Measurements from ENCODE around the gene TBRG4.

Gene TBRG4

GRCh38 chr7:45140827-45141226 lies 29.3 kb upstream of the TBRG4 start:
- no peak for DNase-seq

- no peak for DNase-seq
Measured at GRCh38 chr7:45138433-45139267, 27.2 kb upstream of the TBRG4 start.

GRCh38 chr7:45136106-45137060 lies 24.9 kb upstream of the TBRG4 start:
- peak; percentile 55 for DNase-seq

GRCh38 chr7:45133877-45134276 lies 22.4 kb upstream of the TBRG4 start:
- no peak for DNase-seq

GRCh38 chr7:45133352-45133751 lies 21.9 kb upstream of the TBRG4 start:
- no peak for DNase-seq

- no peak for DNase-seq
Measured at GRCh38 chr7:45132708-45133320, 21.3 kb upstream of the TBRG4 start.

GRCh38 chr7:45131891-45132290 lies 20.4 kb upstream of the TBRG4 start:
- no peak for DNase-seq

- no peak for DNase-seq
Measured at GRCh38 chr7:45130910-45131309, 19.4 kb upstream of the TBRG4 start.

GRCh38 chr7:45129906-45130305 lies 18.4 kb upstream of the TBRG4 start:
- DNase-seq = no peak

GRCh38 chr7:45129181-45129800 lies 17.8 kb upstream of the TBRG4 start:
- DNase-seq = no peak

GRCh38 chr7:45126920-45127319 lies 15.4 kb upstream of the TBRG4 start:
- DNase-seq = no peak

GRCh38 chr7:45126201-45126600 lies 14.7 kb upstream of the TBRG4 start:
- DNase-seq = no peak

- no peak for DNase-seq
Measured at GRCh38 chr7:45125193-45125904, 13.9 kb upstream of the TBRG4 start.

- no peak for DNase-seq
Measured at GRCh38 chr7:45123913-45124710, 12.6 kb upstream of the TBRG4 start.

- no peak for DNase-seq
Measured at GRCh38 chr7:45122975-45123860, 11.7 kb upstream of the TBRG4 start.

- no peak for DNase-seq
Measured at GRCh38 chr7:45119550-45119949, 8.1 kb upstream of the TBRG4 start.

GRCh38 chr7:45118889-45119331 lies 7.4 kb upstream of the TBRG4 start:
- DNase-seq = no peak

GRCh38 chr7:45118292-45118691 lies 6.8 kb upstream of the TBRG4 start:
- no peak for DNase-seq

- no peak for DNase-seq
Measured at GRCh38 chr7:45117582-45117981, 6.1 kb upstream of the TBRG4 start.

GRCh38 chr7:45116048-45116447 lies 4.6 kb upstream of the TBRG4 start:
- no peak for DNase-seq
